ENCODE measurements around the gene FFAR3.

FFAR3 gene, protein sequence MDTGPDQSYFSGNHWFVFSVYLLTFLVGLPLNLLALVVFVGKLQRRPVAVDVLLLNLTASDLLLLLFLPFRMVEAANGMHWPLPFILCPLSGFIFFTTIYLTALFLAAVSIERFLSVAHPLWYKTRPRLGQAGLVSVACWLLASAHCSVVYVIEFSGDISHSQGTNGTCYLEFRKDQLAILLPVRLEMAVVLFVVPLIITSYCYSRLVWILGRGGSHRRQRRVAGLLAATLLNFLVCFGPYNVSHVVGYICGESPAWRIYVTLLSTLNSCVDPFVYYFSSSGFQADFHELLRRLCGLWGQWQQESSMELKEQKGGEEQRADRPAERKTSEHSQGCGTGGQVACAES

GRCh38 chr19:35357867-35358573 is at the start of gene FFAR3:
Gene FFAR3 (plus strand): TSS chr19:35358460. CDS start chr19:35358891, 431 bp downstream.
- DNase-seq (ENCODE audit: low read depth): peak; percentile 55

DNA sequence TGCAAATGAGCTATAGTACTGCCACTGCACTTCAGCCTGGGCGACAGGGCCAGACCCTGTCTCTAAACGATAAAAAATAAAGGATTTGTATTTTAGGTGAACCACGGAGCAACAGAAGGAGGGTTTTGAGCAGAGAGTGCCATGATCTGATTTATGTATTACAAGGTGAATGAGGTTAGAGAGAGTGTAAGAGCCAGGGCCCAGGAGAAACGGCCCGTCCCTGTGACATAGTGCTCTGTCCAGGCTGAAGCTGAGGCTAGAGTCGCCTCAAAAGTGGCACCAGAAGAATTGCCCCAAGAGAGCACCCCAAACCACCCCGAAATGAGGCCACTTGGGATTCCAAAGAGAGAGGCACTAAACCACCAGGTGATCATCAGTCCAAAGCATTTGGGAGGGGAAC is 49.4 kb upstream of the FFAR3 start:
- DNase-seq (ENCODE audit: low read depth): no peak

DNA sequence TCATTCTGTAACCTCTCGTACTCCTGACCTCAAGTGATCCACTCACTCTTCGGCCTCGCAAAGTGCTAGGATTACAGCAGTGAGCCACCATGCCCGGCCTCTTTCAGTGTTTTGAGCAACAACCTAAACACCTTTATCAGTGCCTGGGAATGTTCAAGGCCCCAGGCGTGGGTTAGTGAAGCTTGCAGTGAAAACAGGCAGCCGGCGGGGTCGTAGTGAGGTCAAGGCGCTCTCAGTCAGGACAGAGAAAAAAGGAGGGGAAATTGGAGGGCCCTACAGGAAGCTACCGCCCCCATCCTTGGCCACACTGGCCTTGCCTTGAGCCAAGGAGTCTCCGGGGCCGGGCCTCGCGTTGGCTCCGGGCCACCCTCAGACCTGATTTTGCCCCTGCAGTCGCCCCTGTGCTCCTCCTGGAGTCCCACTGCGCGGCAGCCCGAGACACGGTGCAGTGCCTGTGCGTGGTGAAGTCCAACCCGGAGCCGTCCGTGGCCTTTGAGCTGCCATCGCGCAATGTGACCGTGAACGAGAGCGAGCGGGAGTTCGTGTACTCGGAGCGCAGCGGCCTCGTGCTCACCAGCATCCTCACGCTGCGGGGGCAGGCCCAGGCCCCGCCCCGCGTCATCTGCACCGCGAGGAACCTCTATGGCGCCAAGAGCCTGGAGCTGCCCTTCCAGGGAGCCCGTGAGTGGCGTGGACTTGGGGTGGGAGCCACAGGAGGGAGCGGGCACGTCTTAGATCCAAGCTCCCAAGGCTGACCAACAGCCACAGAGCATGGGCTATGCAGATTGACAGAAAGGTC is 48.6 kb upstream of the FFAR3 start:
- peak; percentile 94 for DNase-seq (ENCODE audit: low read depth)

GRCh38 chr19:35310331-35310730 is 47.9 kb upstream of the FFAR3 start:
- DNase-seq (ENCODE audit: low read depth): no peak

DNA sequence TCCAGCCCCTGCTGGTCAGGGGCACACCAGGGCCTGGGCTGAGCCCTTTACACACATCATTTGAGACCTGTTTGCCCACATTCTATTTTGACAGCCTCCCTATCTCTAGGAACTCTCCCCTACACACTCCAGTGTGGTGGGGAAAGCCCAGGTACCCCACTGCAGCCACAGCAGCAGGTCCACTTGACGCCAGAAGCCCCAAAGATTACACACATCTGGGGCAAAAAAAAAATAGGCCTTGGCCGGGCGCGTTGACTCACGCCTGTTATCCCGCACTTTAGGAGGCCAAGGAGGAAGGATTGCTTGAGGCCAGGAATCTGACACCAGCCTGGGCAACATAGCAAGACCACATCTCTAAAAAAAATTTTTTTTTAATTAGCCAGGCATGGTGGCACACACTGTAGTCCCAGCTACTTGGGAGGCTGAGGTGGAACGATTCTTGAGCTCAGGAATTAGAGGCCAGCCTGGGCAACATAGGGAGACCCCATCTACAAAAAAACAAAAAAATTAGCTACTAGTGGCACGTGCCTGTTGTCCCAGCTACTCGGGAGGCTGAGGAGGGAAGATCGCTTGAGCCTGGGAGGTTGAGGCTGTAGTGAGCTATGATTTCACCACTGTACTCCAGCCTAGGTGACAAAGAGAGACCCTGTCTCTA is 47.3 kb upstream of the FFAR3 start:
- no peak for DNase-seq (ENCODE audit: low read depth)

DNA sequence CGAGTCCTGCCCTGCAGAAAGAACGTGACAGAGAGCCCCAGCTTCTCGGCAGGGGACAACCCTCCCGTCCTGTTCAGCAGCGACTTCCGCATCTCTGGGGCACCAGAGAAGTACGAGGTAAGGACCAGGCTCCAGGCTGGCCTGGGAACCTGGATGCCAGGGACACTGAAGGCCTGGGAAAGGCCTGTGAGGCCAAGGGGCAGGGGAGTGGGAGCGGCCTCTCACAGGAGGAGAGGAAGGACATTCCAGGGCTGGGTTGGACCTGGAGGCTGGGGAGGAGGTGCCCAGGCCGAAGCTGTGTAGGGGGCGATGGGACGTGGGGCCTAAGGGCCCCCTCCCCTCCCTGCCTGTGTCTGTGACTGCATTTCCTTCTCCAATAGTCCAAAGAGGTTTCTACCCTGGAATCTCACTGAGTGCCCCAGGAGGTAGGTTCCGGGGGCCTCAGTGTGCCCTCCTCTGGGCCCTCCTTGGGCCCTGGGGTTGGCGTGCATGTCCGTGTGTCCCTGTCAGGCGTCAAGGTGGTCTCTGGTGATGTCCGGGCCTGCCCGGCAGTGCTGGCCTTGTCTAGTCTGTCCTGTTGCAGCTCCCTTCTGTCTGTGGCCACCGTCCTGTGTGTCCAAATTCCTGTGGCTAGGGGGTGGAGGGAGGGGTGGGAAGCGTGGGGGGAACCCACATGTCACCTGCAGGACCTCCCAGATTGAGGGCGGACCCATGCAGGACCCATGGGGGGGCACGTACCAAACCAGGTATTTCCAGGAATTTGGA is 46.2 kb upstream of the FFAR3 start:
- no peak for DNase-seq (ENCODE audit: low read depth)

DNA sequence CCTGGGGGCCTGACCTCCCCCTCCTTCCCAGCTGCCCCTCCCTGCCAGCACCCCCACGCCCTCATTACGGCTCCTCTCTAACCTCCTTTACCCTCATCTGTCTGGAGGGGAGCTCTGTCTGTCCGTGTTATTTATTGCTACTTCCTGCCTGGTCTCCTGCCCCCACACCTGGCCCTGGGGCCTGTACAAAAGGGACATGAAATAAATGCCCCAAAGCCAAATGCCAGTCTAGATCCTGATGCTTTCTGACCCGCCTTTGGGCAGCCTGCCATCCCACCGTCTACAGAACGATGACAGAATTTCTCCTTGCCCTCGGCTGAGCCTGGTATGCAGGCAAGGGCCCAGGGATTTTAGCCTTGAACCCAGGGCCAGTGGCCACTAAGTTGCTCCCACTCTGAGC is 44.7 kb upstream of the FFAR3 start:
- no peak for DNase-seq (ENCODE audit: low read depth)

- DNase-seq (ENCODE audit: low read depth): no peak
Observed at GRCh38 chr19:35314031-35314430, 44.2 kb upstream of the FFAR3 start.

GRCh38 chr19:35314858-35315470 is 43.3 kb upstream of the FFAR3 start:
- no peak for DNase-seq (ENCODE audit: low read depth)

GRCh38 chr19:35315883-35316282 is 42.4 kb upstream of the FFAR3 start:
- no peak for DNase-seq (ENCODE audit: low read depth)

DNA sequence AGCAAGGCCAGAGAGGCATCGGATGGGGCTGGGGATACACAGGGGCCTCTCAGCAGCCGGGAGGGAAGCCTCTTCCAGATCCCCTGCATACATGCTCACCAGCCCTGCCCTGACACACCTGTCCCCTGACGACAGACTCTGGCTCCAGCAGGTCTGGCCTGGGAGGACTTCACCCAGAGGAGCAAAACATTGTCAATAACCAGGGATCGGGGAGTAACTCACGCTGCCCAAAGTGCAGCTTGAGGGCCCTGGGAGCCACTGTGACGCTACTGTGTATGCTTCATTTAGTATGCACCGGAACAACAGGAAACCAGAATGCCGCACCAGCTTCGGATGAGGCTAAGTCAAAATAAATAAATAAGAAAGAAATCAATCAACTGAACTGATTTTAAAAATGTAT is 41.7 kb upstream of the FFAR3 start:
- no peak for DNase-seq (ENCODE audit: low read depth)

GRCh38 chr19:35317464-35318043 is 40.7 kb upstream of the FFAR3 start:
- DNase-seq (ENCODE audit: low read depth): no peak

- DNase-seq (ENCODE audit: low read depth): peak; percentile 46
Observed at GRCh38 chr19:35318679-35319448, 39.4 kb upstream of the FFAR3 start.

DNA sequence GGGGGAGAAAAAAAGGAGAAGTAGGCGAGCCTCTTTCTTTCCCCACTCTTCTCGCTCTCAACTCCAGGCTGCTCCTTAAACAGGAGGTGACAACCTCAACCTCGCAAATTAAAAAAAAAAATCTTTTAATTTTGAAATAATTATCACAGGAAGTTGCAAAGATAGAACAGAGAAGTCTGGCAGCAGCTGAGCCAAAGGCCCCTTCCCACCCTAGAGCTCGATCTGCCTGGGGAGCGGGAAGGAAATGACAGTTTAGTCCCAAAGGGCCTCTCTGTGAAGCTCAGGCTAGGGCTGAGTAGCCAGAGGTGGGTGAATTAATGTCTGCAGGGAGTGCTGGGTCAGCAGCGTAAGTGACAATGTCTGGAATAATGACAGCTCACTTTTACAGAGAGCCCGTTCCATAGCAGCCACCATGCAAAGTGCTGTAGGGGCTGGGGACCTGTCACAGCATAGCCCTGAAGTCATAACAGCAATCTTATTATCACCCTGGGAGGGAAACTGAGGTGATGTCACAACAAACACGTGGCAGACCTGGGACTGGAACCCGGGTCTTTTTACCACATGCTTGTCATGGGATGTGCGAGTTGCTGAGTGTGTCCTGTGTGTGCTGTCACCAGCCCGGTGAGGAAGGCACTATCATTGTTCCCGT is 38.1 kb upstream of the FFAR3 start:
- DNase-seq (ENCODE audit: low read depth): no peak

DNA sequence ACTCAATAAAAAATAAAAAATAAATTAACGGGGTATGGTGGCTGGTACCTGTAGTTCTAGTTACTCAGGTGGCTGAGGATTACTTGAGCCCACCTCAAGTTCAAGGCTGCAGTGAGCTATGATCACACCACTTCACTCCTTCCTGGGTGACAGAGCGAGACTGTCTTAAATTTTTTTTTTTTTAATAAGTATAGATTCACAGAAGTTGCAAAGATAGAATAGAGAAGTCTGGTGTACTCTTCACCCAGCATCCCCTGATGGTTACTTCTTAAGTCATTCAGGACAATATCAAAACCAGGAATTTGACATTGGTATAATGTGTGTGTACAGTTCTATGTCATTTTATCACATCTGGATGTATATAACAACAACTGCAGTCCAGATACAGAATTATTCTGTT is 37.0 kb upstream of the FFAR3 start:
- no peak for DNase-seq (ENCODE audit: low read depth)

DNA sequence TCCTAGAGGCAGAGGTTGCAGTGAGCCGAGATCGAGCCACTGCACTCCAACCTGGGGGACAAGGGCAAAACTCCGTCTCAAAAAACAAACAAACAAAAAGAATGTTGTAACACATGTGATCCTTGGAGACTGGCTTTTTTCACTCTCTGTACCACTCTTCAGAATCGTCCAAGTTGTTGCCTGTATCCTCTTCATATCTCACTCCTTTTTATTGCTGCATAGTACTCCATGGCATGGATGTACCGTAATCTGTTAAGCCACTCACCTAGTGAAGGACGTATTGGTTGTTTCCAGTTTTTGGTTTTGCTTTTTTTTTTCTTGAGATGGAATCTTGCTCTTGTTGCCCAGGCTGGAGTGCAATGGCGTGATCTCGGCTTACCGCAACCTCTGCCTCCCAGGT is 36.2 kb upstream of the FFAR3 start:
- DNase-seq (ENCODE audit: low read depth): no peak

DNA sequence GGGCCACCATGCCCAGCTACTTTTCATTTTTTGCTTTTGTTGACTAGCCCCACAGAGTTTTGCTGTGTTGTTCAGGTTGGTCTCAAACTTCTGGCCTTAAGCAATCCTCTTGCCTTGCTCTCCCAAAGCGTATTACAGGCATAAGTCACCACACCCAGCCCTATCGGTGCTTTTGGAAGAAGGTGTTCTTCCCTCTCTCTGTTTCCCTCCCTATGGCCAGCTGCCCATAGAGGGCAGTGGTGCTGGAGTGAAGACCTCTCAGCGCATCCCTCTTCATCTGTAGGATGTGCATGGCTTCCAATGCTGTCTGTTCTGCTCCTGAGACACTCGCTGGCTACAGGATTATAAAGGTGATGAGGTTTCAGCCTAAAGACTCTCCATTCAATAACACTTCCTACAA is 30.6 kb upstream of the FFAR3 start:
- DNase-seq (ENCODE audit: low read depth): no peak

DNA sequence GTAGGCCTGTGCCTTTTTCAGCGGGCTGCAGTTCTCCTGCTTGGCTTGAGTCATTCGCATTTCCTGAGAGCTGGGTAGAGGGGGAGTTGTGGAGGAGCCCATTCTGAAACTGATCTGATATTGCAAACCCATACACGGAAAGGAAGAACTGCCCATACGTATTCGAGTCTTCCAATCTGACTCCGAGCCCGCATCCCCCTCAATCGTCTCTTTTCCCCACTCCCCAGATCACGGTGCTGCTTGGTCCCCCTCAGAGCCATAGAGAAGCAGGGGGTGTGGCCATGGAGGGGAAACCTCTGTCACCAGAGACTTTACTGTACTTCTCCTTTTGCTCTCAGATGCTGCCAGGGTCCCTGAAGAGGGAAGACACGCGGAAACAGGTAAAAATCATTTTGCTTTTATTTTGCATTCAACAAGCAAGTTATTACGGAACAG is 29.4 kb upstream of the FFAR3 start, which contains the start of gene CD22:
TSS of gene CD22 (plus strand) at position 337 of the 435 bp plus-strand sequence. CDS start 2,854 bp downstream, outside the sequence.
- no peak for DNase-seq (ENCODE audit: low read depth)

DNA sequence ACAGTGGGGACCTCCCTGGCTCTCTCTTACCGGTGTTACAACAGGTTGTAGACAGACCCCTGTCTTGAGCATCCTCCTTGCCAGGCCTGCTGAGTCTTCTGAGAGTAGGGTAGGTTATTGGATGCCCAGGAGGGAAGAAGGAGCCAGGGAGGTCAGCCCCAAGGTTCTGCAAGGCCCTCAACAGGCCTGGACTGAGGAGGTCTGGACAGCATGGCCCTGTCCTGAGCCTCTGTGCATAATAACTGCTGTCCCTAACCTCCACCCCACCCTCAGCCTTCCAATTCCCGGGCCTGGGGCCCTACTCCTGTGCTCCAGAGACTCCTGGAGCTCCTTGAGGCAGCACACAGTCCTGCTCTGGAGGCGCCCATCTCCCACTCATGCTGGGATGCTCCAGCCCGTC is 28.9 kb upstream of the FFAR3 start:
- DNase-seq (ENCODE audit: low read depth): no peak

Measured in iris pigment epithelial cell (primary cell).